ENCODE data around the gene MT1B. TPM values are rescaled to one million over a fixed set of nuclear protein-coding genes. Genes with fewer than 3 reads are reported as not detected.
A peak's percentile ranks its signal among the peaks of the same experiment; 100 is the strongest.

Gene MT1B
- total RNA-seq, 1 experiment from 2014 or later, result not detected

GRCh38 chr16:56701534-56701933 is 49.8 kb downstream of the MT1B start:
- Histone ChIP-seq H3K79me2 (ENCODE audit: insufficient read depth, low read length) (no peaks in the 10 kb centered on the region), H4K20me1 (ENCODE audit: insufficient read depth) (no peaks in the 10 kb centered on the region), H3K4me3 (replicated peaks in 1 of 2; ENCODE audit: low read depth in 1 of 2, low read length in 2 of 2) (no peak overlapping the region), H3K4me1 (ENCODE audit: control insufficient read depth in 1 of 2, insufficient read depth in 2 of 2, low read length in 2 of 2) (peaks cover 0 to 11% of the 10 kb centered on the region in 2 experiments; a peak in 3 of 4 replicates), H3K9ac (ENCODE audit: low read length) (no peak overlapping the region), H3K27ac (ENCODE audit: low read depth, low read length) (no peak overlapping the region), H2AFZ (ENCODE audit: low read depth, low read length, poor library complexity, severe bottlenecking) (peak overlapping the region; percentile 44), H3K9me3 (ENCODE audit: control insufficient read depth in 1 of 2, insufficient read depth in 1 of 2, low read depth in 1 of 2, low read length in 2 of 2) (no peaks in the 10 kb centered on the region), H3K4me2 (ENCODE audit: low read length) (peak overlapping the region; percentile 11; the same call in 1 of the 2 replicates), H3K27me3 (ENCODE audit: insufficient read depth, low read length) (no peaks in the 10 kb centered on the region), H3K36me3 (ENCODE audit: control insufficient read depth in 1 of 2, insufficient read depth in 2 of 2, low read length in 2 of 2) (no peaks in the 10 kb centered on the region), H3K9me2 (ENCODE audit: insufficient read depth) (no peaks in the 10 kb centered on the region)
- POLR2A ChIA-PET, result interaction anchor here (0.9 to 2.7 kb wide), 5 partner anchors 75 to 250 kb away, joined by 3 to 24 read pairs (median 4); partner anchors contain the start of genes MT1E, NUDT21 and OGFOD1
- CTCF ChIA-PET, result interaction anchor here (0.5 to 4.0 kb wide), 30 partner anchors 9 to 390 kb away, joined by 3 to 65 read pairs (median 4); partner anchors contain the start of genes MT1E, MT2A, NUDT21 and OGFOD1
- no peak for TF ChIP-seq EZH2phosphoT487 (IDR thresholded peaks at IDR 0.05; ENCODE audit: borderline replicate concordance)
- TF ChIP-seq SP1 (IDR thresholded peaks at IDR 0.05; ENCODE audit: low read depth), result no peak
- no peak for TF ChIP-seq REST (IDR thresholded peaks at IDR 0.05; ENCODE audit: low read depth)
- no peak for TF ChIP-seq JUND (IDR thresholded peaks at IDR 0.05)
- TF ChIP-seq, protein P1, sequence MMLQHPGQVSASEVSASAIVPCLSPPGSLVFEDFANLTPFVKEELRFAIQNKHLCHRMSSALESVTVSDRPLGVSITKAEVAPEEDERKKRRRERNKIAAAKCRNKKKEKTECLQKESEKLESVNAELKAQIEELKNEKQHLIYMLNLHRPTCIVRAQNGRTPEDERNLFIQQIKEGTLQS (IDR thresholded peaks at IDR 0.05), result no peak
- TF ChIP-seq TCF7L2 (IDR thresholded peaks at IDR 0.05; ENCODE audit: borderline replicate concordance, extremely low read depth, insufficient read depth, insufficient read length), result no peak
- no peak for TF ChIP-seq SRF (IDR thresholded peaks at IDR 0.05; ENCODE audit: low read depth)
- TF ChIP-seq RAD21 (IDR thresholded peaks at IDR 0.05; ENCODE audit: low read depth), result no peak
- RAD21 ChIA-PET (ENCODE audit: low non-redundant PET in 1 of 2, low total read pairs in 2 of 2, uncharacterized antibody in 2 of 2, unreplicated experiment in 2 of 2), result interaction anchor here (0.7 to 2.4 kb wide), 17 partner anchors 58 to 345 kb away, joined by 3 to 13 read pairs (median 4); no protein-coding TSS in a partner anchor
- no TSS peak for BruUV-seq (replicated peaks)
- DNase-seq (ENCODE audit: low read depth, low spot score), result no peak
- intact Hi-C loops (cut with micrococcal nuclease), result loop anchor here (5.0 to 10.0 kb wide), 3 partner anchors 189 to 989 kb away; no protein-coding TSS in a partner anchor
- ATAC-seq, result no peak

Other genes with a start within 250 kb of the MT1B start
- gene AMFR, start 226.3 kb upstream of the MT1B start, total RNA-seq (2021; ENCODE audit: unreplicated experiment), result 66.3 TPM
- gene NUDT21, start 200.6 kb upstream of the MT1B start, total RNA-seq (2021; ENCODE audit: unreplicated experiment), result 218 TPM
- 51.6 TPM for gene OGFOD1, start 200.3 kb upstream of the MT1B start, total RNA-seq (2021; ENCODE audit: unreplicated experiment)
- gene BBS2, start 131.9 kb upstream of the MT1B start, total RNA-seq (2021; ENCODE audit: unreplicated experiment), result 26.7 TPM
- not detected for gene MT4, start 86.8 kb upstream of the MT1B start, total RNA-seq (2021; ENCODE audit: unreplicated experiment)
- not detected for gene MT3, start 62.4 kb upstream of the MT1B start, total RNA-seq (2021; ENCODE audit: unreplicated experiment)
- gene MT2A, start 43.3 kb upstream of the MT1B start, total RNA-seq (2021; ENCODE audit: unreplicated experiment), result 710 TPM
- gene MT1E, start 26.1 kb upstream of the MT1B start, total RNA-seq (2021; ENCODE audit: unreplicated experiment), result 383 TPM
- gene MT1M, start 19.2 kb upstream of the MT1B start, total RNA-seq (2021; ENCODE audit: unreplicated experiment), result 0.39 TPM
- gene MT1A, start 13.2 kb upstream of the MT1B start, total RNA-seq (2021; ENCODE audit: unreplicated experiment), result not detected
- gene MT1F, start 6.1 kb downstream of the MT1B start, total RNA-seq (2021; ENCODE audit: unreplicated experiment), result 7.3 TPM
- 1.2 TPM for gene MT1G, start 16.2 kb downstream of the MT1B start, total RNA-seq (2021; ENCODE audit: unreplicated experiment)
- gene MT1H, start 17.9 kb downstream of the MT1B start, total RNA-seq (2021; ENCODE audit: unreplicated experiment), result not detected
- 50.2 TPM for gene MT1X, start 30.6 kb downstream of the MT1B start, total RNA-seq (2021; ENCODE audit: unreplicated experiment)
- 144 TPM for gene NUP93, start 78.2 kb downstream of the MT1B start, total RNA-seq (2021; ENCODE audit: unreplicated experiment)
- gene SLC12A3, start 213.3 kb downstream of the MT1B start, total RNA-seq (2021; ENCODE audit: unreplicated experiment), result not detected